GM18511 (cell line): Measurements from ENCODE around the gene DGCR2.
"Not testable (repeated sequence)": the region's sequence is repeated elsewhere in the genome, so short reads cannot be mapped to it uniquely, and the experiment has no call there.

Experiments
- ATAC-seq: cut with Tn5 transposase; IDR thresholded peaks from one replicate; pipeline ENCODE4 v1.9.1; 2021; ENCODE audit warnings: mild to moderate bottlenecking, moderate library complexity; ENCODE audit not compliant: unreplicated experiment

The DGCR2 gene

GRCh38 chr22:18988958-18989357 is 133.3 kb downstream of the DGCR2 start:
- no peak for ATAC-seq

- no peak for ATAC-seq
Measured at GRCh38 chr22:18987765-18988164, 134.4 kb downstream of the DGCR2 start.

GRCh38 chr22:18987114-18987513 is 135.1 kb downstream of the DGCR2 start:
- ATAC-seq: not testable (repeated sequence)
